Keratinocyte (primary cell): ENCODE results near the gene DRC1. TPM values are rescaled to one million over a fixed set of nuclear protein-coding genes. Genes with fewer than 3 reads are reported as not detected.
A peak's percentile ranks its signal among the peaks of the same experiment; 100 is the strongest.

Experiments
- DNase-seq: peaks from one replicate; pipeline ENCODE4 v3.0.0-alpha.2; 2011; ENCODE audit warnings: low read depth, missing footprints, low spot score
- FAIRE-seq: peaks from 2 replicates; lab custom pipeline; 2011; peaks lifted over from hg19 to GRCh38; lab: Jason Lieb, UNC
- H2AFZ ChIP-seq: 2 replicates; pipeline ENCODE4 v1.6.0; 2012; ENCODE audit warnings: low read length, control low read depth, inconsistent platforms; ENCODE audit not compliant: control insufficient read depth
- H3K27ac ChIP-seq: 2 replicates; pipeline ENCODE4 v1.5.1; 2011; ENCODE audit warnings: low read length; ENCODE audit not compliant: control insufficient read depth, insufficient read depth
- H3K27me3 ChIP-seq: 3 replicates; pipeline ENCODE4 v1.6.0; 2011; ENCODE audit warnings: low read length; ENCODE audit not compliant: control insufficient read depth, insufficient read depth; ENCODE audit errors: extremely low read depth
- H3K36me3 ChIP-seq, 2 experiments: 2 replicates in 1 of 2; 3 replicates in 1 of 2; pipeline ENCODE4 v1.5.1; 2011; ENCODE audit warnings: low read length in 2 of 2, mild to moderate bottlenecking in 1 of 2; ENCODE audit not compliant: control insufficient read depth in 2 of 2, insufficient read depth in 2 of 2; ENCODE audit errors: extremely low read depth in 1 of 2
- H3K4me1 ChIP-seq: 3 replicates; pipeline ENCODE4 v1.5.1; 2011; ENCODE audit warnings: low read length; ENCODE audit not compliant: control insufficient read depth, insufficient read depth; ENCODE audit errors: extremely low read depth
- H3K4me2 ChIP-seq: 3 replicates; pipeline ENCODE4 v1.6.0; 2011; ENCODE audit warnings: low read depth, low read length; ENCODE audit not compliant: control insufficient read depth, insufficient read depth; ENCODE audit errors: extremely low read depth
- H3K4me3 ChIP-seq, 3 experiments: fragments of 200-600 bp in 1 of 3; sonication (generic) in 1 of 3; 2 replicates in 2 of 3; 3 replicates in 1 of 3; pipeline ENCODE4 v1.5.1; 2011 to 2016; ENCODE audit warnings: low read length in 3 of 3, mild to moderate bottlenecking in 3 of 3, control low read depth in 2 of 3, inconsistent platforms in 1 of 3, low read depth in 1 of 3, mixed read lengths in 1 of 3, mixed run types in 1 of 3, moderate library complexity in 1 of 3; ENCODE audit not compliant: control insufficient read depth in 2 of 3, insufficient read depth in 2 of 3; ENCODE audit errors: extremely low read depth in 1 of 3
- H3K79me2 ChIP-seq: 2 replicates; pipeline ENCODE4 v1.6.0; 2012; ENCODE audit warnings: low read length; ENCODE audit not compliant: control insufficient read depth, insufficient read depth
- H3K9ac ChIP-seq: 3 replicates; pipeline ENCODE4 v1.6.0; 2011; ENCODE audit warnings: low read length; ENCODE audit not compliant: control insufficient read depth, insufficient read depth; ENCODE audit errors: extremely low read depth
- H3K9me1 ChIP-seq: 3 replicates; pipeline ENCODE4 v1.6.0; 2011; ENCODE audit warnings: low read length; ENCODE audit not compliant: control insufficient read depth, insufficient read depth; ENCODE audit errors: extremely low read depth
- H3K9me3 ChIP-seq: 2 replicates; pipeline ENCODE4 v1.5.1; 2012; ENCODE audit warnings: low read depth, low read length; ENCODE audit not compliant: control insufficient read depth
- H4K20me1 ChIP-seq: 3 replicates; pipeline ENCODE4 v1.6.0; 2011; ENCODE audit warnings: low read length; ENCODE audit not compliant: control insufficient read depth, insufficient read depth; ENCODE audit errors: extremely low read depth
- EZH2 ChIP-seq: IDR thresholded peaks from one replicate; pipeline ENCODE4 v1.6.1; 2012; ENCODE audit warnings: inconsistent platforms, mild to moderate bottlenecking, low read length, moderate library complexity
- dilution Hi-C: fragments of 300-500 bp; cut with MboI; formaldehyde crosslinking; loops from one replicate; pipeline ENCODE4 v1.7.0; 2020; ENCODE audit warnings: low sequenced_read_pairs; ENCODE audit not compliant: extremely low pct_ligation_motif_present
- polyA plus RNA-seq, 5 experiments: library from polyadenylated mRNA; depleted of rRNA in 3 of 5; stranded (reverse) in 3 of 5; stranded (forward) in 1 of 5; unstranded in 1 of 5; fragments of >200 nt; gene quantifications; 1 replicate in 1 of 5; 2 replicates in 3 of 5; 3 replicates in 1 of 5; pipeline versions ENCODE4 v1.2.1 to v1.2.3, GENCODE V29; 2011 to 2012; ENCODE audit warnings: missing spikeins in 2 of 5, low read depth in 1 of 5, low replicate concordance in 1 of 5
- TF ChIP-seq, protein P1 (sequence below), 3 experiments: IDR thresholded peaks in 1 of 3; conservative IDR thresholded peaks in 1 of 3; optimal IDR thresholded peaks in 1 of 3; 2 replicates in 2 of 3; 3 replicates in 1 of 3; pipeline versions ENCODE3 to v1.5.1; 2011; ENCODE audit warnings: low read length in 3 of 3, mild to moderate bottlenecking in 3 of 3, moderate library complexity in 2 of 3, control low read depth in 1 of 3, inconsistent platforms in 1 of 3; ENCODE audit not compliant: insufficient read depth in 2 of 3; ENCODE audit errors: extremely low read depth in 1 of 3

The DRC1 gene
- polyA plus RNA-seq, 1 donor (not counting 4 experiments of a cell fraction or from before 2014, with no cell fraction given): not detected

DNA sequence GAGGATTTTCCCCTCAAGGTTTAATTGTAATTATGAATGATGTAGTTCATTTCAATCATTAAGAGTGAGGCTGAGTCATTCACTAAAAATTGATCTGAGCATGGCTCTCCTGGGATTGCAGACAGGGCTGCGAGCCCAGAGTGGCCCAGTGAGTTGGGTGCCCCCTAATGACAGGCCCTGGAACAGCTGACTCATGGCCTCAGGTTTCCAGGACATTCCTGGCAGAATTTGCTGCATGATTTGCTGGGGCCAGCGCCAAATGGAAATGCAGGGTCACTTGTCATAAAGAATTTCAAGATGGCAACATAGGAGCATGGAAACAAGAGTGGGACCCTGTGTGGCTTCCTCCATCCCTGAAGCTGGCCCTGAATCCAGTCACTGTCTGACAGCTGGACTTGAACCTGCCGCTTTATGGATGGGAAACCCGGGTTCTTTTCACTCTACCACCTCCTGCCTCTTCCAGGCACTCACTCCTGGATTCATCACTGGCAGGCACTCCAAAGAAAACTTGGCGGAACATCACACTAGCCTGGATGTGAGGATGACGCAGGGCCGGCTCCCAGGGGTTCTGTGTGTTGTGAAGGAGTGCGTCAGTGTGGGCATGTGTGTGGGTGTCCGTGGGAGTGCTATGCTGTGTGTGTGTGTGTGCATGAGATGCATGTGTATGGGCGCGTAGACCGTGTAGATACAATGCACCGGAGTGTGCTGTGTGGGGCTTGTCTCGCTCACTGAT is 61.0 kb downstream of the DRC1 start:
- FAIRE-seq (no peak), DNase-seq (peak; percentile 5)
- dilution Hi-C loops: no loop called here

DNA sequence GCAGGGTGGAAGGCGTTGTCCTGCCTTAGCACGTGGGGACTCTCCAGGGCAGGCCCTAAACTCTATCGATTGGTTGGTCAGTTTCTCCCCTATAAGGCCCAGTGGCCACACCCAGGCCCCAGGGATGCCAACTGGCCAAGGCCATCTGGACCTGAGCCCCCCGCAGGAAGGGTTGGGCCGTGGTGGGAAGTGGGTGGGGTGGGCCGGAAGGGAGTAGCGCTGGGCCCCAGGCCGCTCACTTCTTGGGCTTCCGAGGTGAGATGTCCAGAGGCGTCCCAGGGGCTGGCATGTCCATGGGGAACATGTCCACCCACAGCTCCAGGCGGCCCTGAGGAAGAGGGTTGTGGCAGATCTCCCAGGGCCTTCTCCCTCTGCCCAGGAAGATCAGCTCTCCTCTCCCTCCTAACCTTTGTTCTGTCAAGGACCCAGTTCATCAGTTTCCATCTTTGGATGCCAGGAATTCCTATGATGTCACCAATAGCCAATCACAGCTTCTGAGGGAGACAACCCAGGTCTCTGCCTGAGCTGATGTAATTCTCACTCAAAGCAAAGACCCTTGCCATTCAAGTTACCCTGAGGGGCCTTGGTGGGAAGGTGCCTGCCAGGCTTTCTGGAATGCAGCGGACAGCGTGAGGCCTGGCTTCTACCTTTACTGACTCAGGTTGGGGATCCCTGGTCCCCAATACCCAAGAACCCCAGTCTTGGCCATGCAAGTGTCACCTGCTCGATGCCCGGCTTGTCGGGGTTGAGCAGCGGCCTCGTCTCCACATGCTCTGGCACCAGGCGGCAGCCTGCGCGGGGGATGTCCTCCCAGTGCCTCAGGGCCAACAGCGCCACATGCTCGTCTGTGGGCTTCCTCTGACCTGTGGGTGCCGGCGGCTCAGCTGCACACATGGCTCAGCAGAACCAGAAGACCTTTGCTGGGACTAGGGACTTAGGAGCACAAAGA is 61.8 kb downstream of the DRC1 start:
- no peak overlapping the region for H3K4me3 ChIP-seq
- H3K9me1 ChIP-seq: no peaks in the 10 kb centered on the region
- no peaks in the 10 kb centered on the region for H3K79me2 ChIP-seq
- no peak overlapping the region for H2AFZ ChIP-seq
- H3K27me3 ChIP-seq: no peaks in the 10 kb centered on the region
- no peak overlapping the region for H3K4me2 ChIP-seq
- no peak overlapping the region for H3K9ac ChIP-seq
- TF ChIP-seq, protein P1, sequence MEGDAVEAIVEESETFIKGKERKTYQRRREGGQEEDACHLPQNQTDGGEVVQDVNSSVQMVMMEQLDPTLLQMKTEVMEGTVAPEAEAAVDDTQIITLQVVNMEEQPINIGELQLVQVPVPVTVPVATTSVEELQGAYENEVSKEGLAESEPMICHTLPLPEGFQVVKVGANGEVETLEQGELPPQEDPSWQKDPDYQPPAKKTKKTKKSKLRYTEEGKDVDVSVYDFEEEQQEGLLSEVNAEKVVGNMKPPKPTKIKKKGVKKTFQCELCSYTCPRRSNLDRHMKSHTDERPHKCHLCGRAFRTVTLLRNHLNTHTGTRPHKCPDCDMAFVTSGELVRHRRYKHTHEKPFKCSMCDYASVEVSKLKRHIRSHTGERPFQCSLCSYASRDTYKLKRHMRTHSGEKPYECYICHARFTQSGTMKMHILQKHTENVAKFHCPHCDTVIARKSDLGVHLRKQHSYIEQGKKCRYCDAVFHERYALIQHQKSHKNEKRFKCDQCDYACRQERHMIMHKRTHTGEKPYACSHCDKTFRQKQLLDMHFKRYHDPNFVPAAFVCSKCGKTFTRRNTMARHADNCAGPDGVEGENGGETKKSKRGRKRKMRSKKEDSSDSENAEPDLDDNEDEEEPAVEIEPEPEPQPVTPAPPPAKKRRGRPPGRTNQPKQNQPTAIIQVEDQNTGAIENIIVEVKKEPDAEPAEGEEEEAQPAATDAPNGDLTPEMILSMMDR (optimal IDR thresholded peaks at IDR 0.05 in 1 of 3, IDR thresholded peaks at IDR 0.05 in 1 of 3, conservative IDR thresholded peaks at IDR 0.05 in 1 of 3; ENCODE audit: extremely low read depth in 1 of 3, insufficient read depth in 2 of 3, low read length in 3 of 3): no peak
- no peak for TF ChIP-seq EZH2
- FAIRE-seq (no peak), DNase-seq (no peak)
- dilution Hi-C loops: no loop called here
- H4K20me1 ChIP-seq: no peaks in the 10 kb centered on the region
- H3K4me1 ChIP-seq: no peaks in the 10 kb centered on the region
- H3K27ac ChIP-seq: no peak overlapping the region
- no peaks in the 10 kb centered on the region for H3K9me3 ChIP-seq
- no peaks in the 10 kb centered on the region for H3K36me3 ChIP-seq

More for the DNA sequence above, 61.0 kb downstream of the DRC1 start:
- Histone ChIP-seq H3K36me3 (no peaks in the 10 kb centered on the region), H3K79me2 (no peaks in the 10 kb centered on the region), H4K20me1 (no peaks in the 10 kb centered on the region), H3K27me3 (no peaks in the 10 kb centered on the region), H3K4me3 (no peak overlapping the region), H3K4me2 (no peak overlapping the region), H3K9me1 (no peaks in the 10 kb centered on the region), H3K9me3 (no peaks in the 10 kb centered on the region), H3K9ac (no peak overlapping the region), H2AFZ (no peak overlapping the region), H3K4me1 (no peaks in the 10 kb centered on the region), H3K27ac (no peak overlapping the region)
- TF ChIP-seq EZH2: no peak
- TF ChIP-seq, protein P1 (optimal IDR thresholded peaks at IDR 0.05 in 1 of 3, IDR thresholded peaks at IDR 0.05 in 1 of 3, conservative IDR thresholded peaks at IDR 0.05 in 1 of 3; ENCODE audit: extremely low read depth in 1 of 3, insufficient read depth in 2 of 3, low read length in 3 of 3): peak; percentile 60 to 79 (median 77)
